GM13976 (cell line): Measurements from ENCODE around the gene KCNAB2.

Experiments used
- DNase-seq: peaks from one replicate; pipeline ENCODE4 v3.0.0; 2012; ENCODE audit warnings: low spot score
- CTCF ChIP-seq: IDR thresholded peaks from 2 replicates; pipeline ENCODE4 v1.5.1; 2012; ENCODE audit warnings: borderline replicate concordance, mild to moderate bottlenecking; ENCODE audit not compliant: insufficient read depth; ENCODE audit errors: extremely low read depth, missing control alignments, control extremely low read depth
- in situ Hi-C: fragments of 300-500 bp; cut with MboI; formaldehyde crosslinking; loops from one replicate; pipeline ENCODE4 v1.12.0; 2022; ENCODE audit warnings: low sequenced_read_pairs, mixed read lengths, inconsistent platforms; ENCODE audit not compliant: unreplicated experiment

The KCNAB2 gene

GRCh38 chr1:6005276-6005917 is 40.3 kb upstream of the KCNAB2 start:
- in situ Hi-C loops = no loop called here
- DNase-seq = no peak

GRCh38 chr1:6006882-6007281 is 38.8 kb upstream of the KCNAB2 start:
- no peak for TF ChIP-seq CTCF
- no peak for DNase-seq
- in situ Hi-C loops = no loop called here

More at GRCh38 chr1:6005276-6005917, 40.3 kb upstream of the KCNAB2 start:
- no peak for TF ChIP-seq CTCF

GRCh38 chr1:6007318-6008083 is 38.2 kb upstream of the KCNAB2 start:
- in situ Hi-C loops = no loop called here
- no peak for TF ChIP-seq CTCF
- no peak for DNase-seq

GRCh38 chr1:6008084-6008415 is 37.6 kb upstream of the KCNAB2 start:
- no peak for TF ChIP-seq CTCF
- DNase-seq = no peak
- in situ Hi-C loops = no loop called here

- no peak for DNase-seq
- TF ChIP-seq CTCF = no peak
- in situ Hi-C loops = no loop called here
Measured at GRCh38 chr1:6008696-6009095, 37.0 kb upstream of the KCNAB2 start.

- in situ Hi-C loops = no loop called here
- DNase-seq = no peak
Measured at GRCh38 chr1:6009120-6010040, 36.3 kb upstream of the KCNAB2 start.

More at GRCh38 chr1:6009120-6010040, 36.3 kb upstream of the KCNAB2 start:
- TF ChIP-seq CTCF = no peak
